Islet of Langerhans (tissue), 1 donor: ENCODE measurements around the gene C1QTNF8.

Experiments used
- FAIRE-seq: peaks from one replicate; lab custom pipeline; 2011; peaks lifted over from hg19 to GRCh38; lab: Jason Lieb, UNC

Gene C1QTNF8

GRCh38 chr16:1077877-1078578 is 18.0 kb downstream of the C1QTNF8 start:
- no peak for FAIRE-seq

DNA sequence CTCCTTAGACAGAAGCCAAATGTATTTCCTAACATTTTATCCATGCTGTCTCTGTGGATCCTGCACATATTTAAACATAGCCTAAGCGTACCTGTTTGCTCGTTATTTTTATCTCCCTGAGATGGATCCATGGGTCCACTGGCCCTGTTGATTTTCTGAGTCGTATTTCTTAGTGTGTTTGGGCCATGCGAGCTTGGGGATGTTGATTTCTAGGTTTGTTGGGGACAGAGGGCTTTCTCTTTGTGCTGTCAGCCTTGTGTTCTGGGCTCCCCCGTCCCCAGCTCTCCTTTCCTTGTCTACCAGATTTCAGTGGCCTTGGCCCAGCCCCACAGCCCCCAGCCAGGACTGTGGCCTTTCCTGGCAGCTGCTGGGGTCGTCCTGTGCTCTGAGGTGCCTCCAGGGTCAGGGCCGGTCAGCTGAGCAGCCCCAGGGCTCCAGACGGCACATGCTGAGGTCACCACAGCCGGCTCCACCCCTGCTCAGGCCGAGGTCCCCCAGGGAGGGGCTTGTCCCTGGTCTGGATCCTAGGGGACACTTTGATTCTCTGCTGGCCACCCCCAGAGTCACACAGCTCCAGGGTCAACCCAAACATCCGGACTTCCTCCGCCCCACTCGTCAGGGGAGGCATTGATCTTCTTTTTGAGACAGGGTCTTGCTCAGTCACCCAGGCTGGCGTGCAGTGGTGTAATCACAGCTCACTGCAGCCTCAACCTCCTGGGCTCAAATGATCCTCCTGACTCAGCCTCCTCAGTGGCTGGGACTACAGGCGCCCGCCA is 19.1 kb downstream of the C1QTNF8 start:
- FAIRE-seq = no peak

DNA sequence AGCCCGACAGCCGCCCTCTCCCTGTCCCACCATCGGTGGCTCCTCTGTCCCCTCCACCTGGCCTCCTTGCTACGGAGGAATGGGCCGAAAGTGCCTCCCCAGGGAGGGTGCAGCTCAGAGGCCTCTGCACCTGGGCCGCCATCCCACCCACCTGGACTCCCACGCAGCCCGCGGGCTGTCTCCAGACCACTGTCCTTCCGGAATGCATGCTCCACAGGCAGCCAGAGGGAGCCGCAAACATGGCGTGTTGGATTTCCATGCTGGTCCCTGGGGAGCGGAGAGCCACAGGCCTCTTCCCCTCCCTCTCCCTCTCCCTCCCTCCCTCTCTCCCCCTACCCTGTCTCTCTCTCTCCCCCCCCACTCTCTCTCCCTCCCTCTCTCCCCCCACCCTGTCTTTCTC is 20.5 kb downstream of the C1QTNF8 start:
- no peak for FAIRE-seq

DNA sequence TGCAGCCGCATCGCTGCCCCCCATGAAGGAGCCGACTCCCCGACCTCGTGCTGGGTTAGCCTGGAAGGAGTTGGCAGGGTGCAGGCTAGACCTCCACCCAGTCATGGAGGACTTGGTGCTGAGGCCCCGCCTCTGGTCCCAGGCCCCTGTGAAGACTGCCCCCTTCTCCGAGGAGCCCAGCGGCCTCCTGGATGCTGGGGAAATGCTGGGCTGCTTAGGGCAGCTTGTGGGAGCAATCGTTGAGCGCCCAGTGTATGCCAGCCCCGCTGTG is 21.7 kb downstream of the C1QTNF8 start:
- no peak for FAIRE-seq

- no peak for FAIRE-seq
Measured at GRCh38 chr16:1073566-1074378, 22.3 kb downstream of the C1QTNF8 start.

GRCh38 chr16:1073262-1073558 is 22.8 kb downstream of the C1QTNF8 start:
- no peak for FAIRE-seq

DNA sequence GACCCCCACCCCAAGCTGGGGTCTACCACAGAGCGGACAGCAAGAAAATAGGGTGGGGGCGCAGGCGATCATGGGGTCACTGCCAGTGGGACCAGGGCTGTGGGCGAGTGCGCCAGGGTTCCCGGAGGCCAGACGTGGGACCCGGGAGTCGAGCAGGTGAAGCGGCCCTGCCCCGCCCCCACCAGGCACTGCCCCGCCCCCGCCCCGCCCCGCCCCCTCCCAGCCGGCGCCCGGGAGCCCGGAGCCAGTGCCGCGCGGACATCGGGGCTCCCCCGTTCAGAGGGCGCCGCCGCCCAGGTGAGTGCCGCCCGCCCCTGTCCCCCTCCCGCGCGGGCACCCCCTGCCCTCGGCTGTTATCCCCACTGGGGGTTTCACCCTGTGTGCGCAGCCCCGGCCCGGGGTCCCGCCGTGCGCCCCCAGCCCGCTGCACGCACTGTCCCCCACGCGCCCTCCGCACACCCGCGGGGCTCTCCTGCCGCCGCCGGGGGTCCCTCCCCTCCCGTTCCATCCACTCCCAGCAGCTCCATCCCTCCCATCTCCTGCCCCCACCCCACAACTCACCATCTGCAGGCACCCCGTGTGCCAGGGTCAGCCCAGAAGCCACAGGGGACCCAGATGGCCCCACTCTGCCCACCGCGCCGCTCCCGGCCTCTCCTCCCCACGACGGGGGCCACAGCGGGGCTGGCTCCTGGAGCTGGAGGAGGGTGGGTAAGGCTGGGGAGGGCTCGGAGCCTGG is 23.4 kb downstream of the C1QTNF8 start, which contains the start of gene SSTR5:
Gene SSTR5 (plus strand): TSS at position 222 of the 736 bp plus-strand sequence. CDS start 6,122 bp downstream, outside the sequence.
- FAIRE-seq = no peak

- FAIRE-seq = no peak
Measured at GRCh38 chr16:1071561-1072225, 24.4 kb downstream of the C1QTNF8 start.

- no peak for FAIRE-seq
Measured at GRCh38 chr16:1070864-1071408, 25.1 kb downstream of the C1QTNF8 start.

DNA sequence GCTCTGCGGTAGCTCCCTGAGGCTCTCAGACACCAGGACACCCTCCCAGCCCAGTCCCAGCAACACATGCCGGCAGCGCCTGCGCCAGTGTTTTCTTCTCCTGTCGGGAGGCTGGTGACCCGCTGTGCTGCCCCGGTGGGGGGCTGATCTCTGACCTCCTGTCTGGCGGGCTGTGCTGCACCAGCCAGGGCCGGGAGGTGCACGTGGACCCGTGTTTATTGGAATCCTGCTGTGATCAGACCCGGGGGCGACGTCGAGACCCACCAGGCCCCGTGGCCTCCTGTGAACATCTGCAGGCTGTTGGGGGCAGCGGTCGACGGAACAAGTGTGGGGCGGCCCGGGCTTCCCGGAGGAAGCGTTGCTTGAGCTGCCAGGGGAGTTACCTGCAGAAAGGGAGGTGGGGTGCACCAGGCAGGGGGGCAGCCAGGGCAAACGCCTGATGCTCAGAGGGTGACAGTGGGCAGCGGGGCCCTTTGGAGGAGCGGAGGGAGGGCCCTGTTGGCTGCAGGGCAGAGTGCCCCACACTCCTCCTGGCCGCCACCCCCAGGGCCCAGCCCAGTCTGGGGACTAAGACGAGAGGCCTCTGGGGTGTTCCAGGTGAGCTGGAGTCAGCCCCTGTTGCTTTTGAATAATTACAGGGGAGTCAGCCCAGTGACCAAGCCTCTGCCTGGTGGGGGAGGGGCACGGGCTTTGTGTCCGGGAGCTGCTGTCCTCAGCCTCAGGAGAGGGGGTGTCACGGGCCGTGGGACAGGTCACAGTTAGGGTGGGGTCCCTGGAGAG is 25.8 kb downstream of the C1QTNF8 start:
- FAIRE-seq = no peak

GRCh38 chr16:1069154-1069553 is 26.9 kb downstream of the C1QTNF8 start:
- FAIRE-seq = no peak

DNA sequence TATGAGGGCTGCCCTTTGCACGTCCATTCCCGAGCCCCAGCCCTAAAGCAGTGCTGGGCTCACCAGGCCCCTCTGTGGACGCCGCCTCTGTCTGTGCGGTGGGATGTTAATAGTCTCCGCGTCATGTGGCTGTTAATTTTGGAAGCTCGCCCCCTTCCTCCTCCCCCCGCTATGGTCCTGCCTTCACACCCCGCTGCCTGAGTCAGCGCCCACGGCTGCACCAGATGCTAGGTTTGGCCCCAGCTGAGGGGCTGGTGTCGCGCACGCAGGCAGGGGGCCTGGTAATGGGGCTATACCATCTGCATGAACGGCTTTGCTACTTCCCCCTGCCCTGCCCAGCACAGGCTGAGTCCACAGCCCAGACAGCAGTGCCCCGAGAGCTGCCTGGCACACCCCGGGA is 27.6 kb downstream of the C1QTNF8 start:
- no peak for FAIRE-seq

DNA sequence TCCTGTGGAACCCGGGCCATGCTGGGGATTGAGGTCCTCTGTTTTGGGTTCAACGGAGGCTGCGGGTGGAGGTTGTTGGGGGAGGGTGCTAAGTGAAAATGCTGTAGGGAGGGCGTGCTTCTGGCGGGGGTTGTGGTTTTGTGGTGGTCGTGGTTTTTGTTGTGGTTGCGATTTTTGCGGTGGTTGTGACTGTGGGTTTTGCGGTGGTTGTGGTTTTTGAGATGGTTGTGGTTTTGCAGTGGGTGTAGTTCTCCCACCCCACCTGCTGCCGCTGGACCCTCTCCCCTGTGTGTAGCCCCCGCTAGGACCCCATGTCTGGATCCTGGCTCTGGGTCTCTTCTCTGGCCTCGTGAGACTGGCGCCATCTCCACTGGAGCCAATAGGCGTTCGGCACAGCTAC is 28.4 kb downstream of the C1QTNF8 start:
- no peak for FAIRE-seq

- FAIRE-seq = no peak
Measured at GRCh38 chr16:1066584-1067172, 29.4 kb downstream of the C1QTNF8 start.

DNA sequence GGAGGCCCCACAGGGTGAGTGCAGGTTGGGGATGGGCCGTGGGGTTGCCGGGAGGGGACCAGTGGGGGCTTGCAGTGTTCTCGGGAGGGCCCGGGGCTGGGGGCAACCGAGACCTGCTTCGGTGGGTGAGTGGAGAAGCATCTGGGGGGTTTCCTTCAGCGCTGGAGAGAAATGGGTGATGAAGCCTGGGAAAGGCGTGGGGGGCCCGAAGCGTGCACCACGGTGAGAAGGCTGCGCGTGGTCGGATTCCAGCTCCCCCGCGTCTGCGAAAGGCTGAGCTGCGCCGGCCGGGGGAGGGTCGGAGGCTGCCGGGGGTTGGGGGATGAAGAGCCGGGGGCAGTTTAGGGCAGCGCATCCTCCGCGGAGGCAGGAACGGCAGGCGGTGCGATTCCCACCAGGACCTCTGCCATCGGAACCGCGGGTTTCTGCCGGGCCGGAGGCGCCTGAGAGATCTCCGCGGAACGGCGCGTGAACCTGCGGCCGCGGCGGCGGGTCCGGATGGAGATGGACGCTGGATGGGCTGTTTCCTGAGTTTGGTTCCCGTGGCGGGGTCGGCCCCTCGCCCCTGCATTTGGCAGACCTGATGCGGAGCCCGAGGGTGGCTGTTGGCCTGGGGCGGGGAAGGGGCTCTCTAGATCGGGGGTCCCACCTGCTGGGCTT is 30.4 kb downstream of the C1QTNF8 start:
- no peak for FAIRE-seq

DNA sequence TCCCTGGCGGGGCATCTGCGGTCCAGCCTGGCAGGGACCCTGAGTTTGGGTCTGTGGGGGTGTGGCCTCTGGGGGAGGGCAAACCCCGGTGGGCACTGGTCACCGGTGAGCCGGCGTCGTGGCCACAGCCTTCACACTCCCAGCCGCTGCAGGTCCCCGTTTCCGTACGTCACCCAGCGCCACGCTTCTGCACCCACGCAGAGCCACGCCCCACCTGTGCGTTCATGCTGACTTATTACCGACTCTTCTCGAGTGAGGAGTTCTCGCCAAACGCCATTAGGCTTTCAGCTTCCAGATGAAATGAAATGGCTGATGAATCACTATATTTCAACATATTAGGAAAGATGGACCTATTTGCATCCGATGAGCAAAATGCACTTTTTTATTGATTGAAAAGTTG is 32.3 kb downstream of the C1QTNF8 start:
- FAIRE-seq = no peak

DNA sequence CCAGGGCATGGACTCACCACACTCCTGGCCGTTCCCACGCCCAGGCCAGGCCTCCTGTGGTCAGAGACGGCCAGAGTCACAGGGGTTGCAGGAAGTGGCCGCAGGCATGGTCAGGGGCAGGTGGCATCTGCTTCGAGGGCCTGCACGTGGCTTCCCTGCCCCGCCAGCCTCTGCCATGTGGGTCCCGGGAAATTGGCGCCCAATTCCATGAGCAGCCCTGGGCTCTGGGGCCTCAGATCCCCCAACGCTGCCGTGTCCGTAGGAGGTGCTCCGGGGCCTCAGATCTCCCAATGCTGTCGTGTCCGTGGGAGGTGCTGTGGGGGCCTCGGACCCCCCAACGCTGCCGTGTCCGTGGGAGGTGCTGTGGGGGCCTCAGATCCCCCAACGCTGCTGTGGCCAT is 33.1 kb downstream of the C1QTNF8 start:
- FAIRE-seq = no peak

DNA sequence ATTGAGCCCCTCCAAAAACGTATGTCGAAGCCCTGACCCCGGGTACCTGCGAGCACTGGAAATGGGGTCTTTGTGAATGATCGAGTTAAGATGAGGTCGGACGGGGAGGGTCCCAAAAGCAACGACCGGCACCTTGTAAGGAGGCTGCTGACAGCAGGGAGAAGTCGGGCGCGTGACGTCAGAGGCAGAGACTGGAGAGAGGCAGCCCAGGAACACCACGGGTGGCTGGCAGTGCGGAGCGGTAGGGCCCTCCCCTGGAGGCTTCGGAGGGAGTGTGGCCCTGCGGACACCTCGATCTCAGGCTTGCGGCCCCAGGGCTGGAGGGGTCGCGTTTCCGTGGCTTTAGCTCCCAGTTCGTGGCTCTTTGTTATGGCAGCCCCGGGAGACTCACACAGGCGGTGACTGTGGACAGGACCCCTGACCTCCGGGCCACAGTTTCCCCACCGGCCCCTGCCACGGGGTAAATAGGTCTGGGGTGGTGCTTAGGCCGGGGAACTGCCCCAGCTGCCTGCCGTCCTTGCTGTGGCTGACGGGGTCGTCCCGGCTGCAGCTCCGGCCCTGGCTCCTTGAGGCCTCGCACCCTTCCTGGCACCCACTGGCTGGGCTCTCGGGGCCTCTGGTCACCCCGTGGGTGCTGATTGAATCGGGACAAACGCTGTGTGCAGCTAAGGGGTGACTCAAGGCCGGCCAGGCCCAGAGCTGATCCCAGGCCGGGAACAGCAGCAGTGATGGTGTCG is 34.1 kb downstream of the C1QTNF8 start:
- FAIRE-seq = no peak
